B cell (primary cell): Measurements from ENCODE around the gene TMEM176A. TPM values are rescaled to one million over a fixed set of nuclear protein-coding genes. Genes with fewer than 3 reads are reported as not detected.

ENCODE experiments used
- ATAC-seq: fragments of 200-7000 bp; cut with Tn5 transposase; one replicate; pipeline ENCODE4 v1.10.0; 2021; ENCODE audit warnings: low read depth, mild to moderate bottlenecking, moderate number of reproducible peaks, moderate library complexity
- CTCF ChIA-PET: fragments of 350-600 bp; sonication (Branson Sonifier 250); formaldehyde crosslinking; loops from one replicate; lab custom pipeline; 2021; ENCODE audit warnings: antibody characterized with exemption, inconsistent platforms; lab: Charles Lee
- POLR2A ChIA-PET: fragments of 350-600 bp; sonication (Branson Sonifier 250); formaldehyde crosslinking; loops from one replicate; lab custom pipeline; 2021; ENCODE audit warnings: antibody characterized with exemption; lab: Charles Lee
- DNase-seq: peaks from one replicate; pipeline ENCODE4 v3.0.0; 2013
- H2AFZ ChIP-seq: 2 replicates; pipeline ENCODE4 v1.6.1; 2012; ENCODE audit warnings: mild to moderate bottlenecking, low read depth, low read length; ENCODE audit not compliant: insufficient read depth, poor library complexity, severe bottlenecking
- H3K27ac ChIP-seq, 2 donors: 1 replicate in 1 of 2; 2 replicates in 1 of 2; pipeline ENCODE4 v1.5.1; 2012 to 2013; ENCODE audit warnings: low read length in 2 of 2, mild to moderate bottlenecking in 2 of 2, moderate library complexity in 1 of 2
- H3K27me3 ChIP-seq, 4 experiments: fragments of 200-600 bp in 1 of 4; sonication (generic) in 1 of 4; replicated peaks in 1 of 4; 1 replicate in 2 of 4; 2 replicates in 2 of 4; pipeline versions ENCODE4 v1.6.1 to v1.7.0; 2013 to 2016; ENCODE audit warnings: low read length in 3 of 4, mild to moderate bottlenecking in 2 of 4, mixed read lengths in 1 of 4, moderate library complexity in 1 of 4; ENCODE audit not compliant: insufficient read depth in 4 of 4, control insufficient read depth in 3 of 4; ENCODE audit errors: control extremely low read depth in 1 of 4
- H3K36me3 ChIP-seq, 2 experiments: replicated peaks in 1 of 2; 1 replicate in 1 of 2; 2 replicates in 1 of 2; pipeline versions ENCODE4 v1.6.1 to v1.7.1; 2013; ENCODE audit warnings: low read length in 1 of 2; ENCODE audit not compliant: insufficient read depth in 2 of 2, control insufficient read depth in 1 of 2; ENCODE audit errors: control extremely low read depth in 1 of 2, extremely low read depth in 1 of 2
- H3K4me1 ChIP-seq, 2 donors: fragments of 200-600 bp in 1 of 2; sonication (generic) in 1 of 2; 1 replicate in 1 of 2; 2 replicates in 1 of 2; pipeline versions ENCODE4 v1.5.1 to v1.6.1; 2013 to 2017; ENCODE audit warnings: low read length in 2 of 2; ENCODE audit not compliant: control insufficient read depth in 2 of 2, insufficient read depth in 2 of 2
- H3K4me2 ChIP-seq: replicated peaks from 2 replicates; pipeline ENCODE3; 2012; ENCODE audit warnings: mild to moderate bottlenecking, low read depth, low read length; ENCODE audit not compliant: poor library complexity, severe bottlenecking
- H3K4me3 ChIP-seq, 5 experiments: fragments of 200-600 bp in 1 of 5; sonication (generic) in 1 of 5; 1 replicate in 3 of 5; 2 replicates in 2 of 5; pipeline versions ENCODE4 v1.5.1 to v1.7.0; 2011 to 2016; ENCODE audit warnings: low read length in 4 of 5, mild to moderate bottlenecking in 4 of 5, low read depth in 2 of 5, control low read depth in 1 of 5, moderate library complexity in 1 of 5; ENCODE audit not compliant: insufficient read depth in 1 of 5; ENCODE audit errors: control extremely low read depth in 1 of 5, extremely low read depth in 1 of 5
- H3K79me2 ChIP-seq: fragments of 200-600 bp; sonication (generic); one replicate; pipeline ENCODE4 v1.6.0; 2016; ENCODE audit warnings: low read length; ENCODE audit not compliant: control insufficient read depth, insufficient read depth
- H3K9ac ChIP-seq: fragments of 200-600 bp; sonication (generic); 2 replicates; pipeline ENCODE4 v1.6.1; 2017; ENCODE audit warnings: mild to moderate bottlenecking, low read length, moderate library complexity
- H3K9me3 ChIP-seq, 3 donors: one replicate each; pipeline versions ENCODE4 v1.6.1 to v1.7.1; 2013; ENCODE audit warnings: low read length in 2 of 3; ENCODE audit not compliant: control insufficient read depth in 2 of 3, insufficient read depth in 1 of 3; ENCODE audit errors: control extremely low read depth in 1 of 3
- H4K20me1 ChIP-seq: 2 replicates; pipeline ENCODE4 v1.6.0; 2012; ENCODE audit warnings: mild to moderate bottlenecking, low read length; ENCODE audit not compliant: insufficient read depth, control insufficient read depth, poor library complexity, severe bottlenecking
- H3K27ac Mint-ChIP-seq: one replicate; pipeline ENCODE4 v1.8.0; 2021; ENCODE audit warnings: mixed read lengths
- H3K27me3 Mint-ChIP-seq: one replicate; pipeline ENCODE4 v1.8.0; 2021; ENCODE audit warnings: mixed read lengths
- H3K4me1 Mint-ChIP-seq: one replicate; pipeline ENCODE4 v1.8.0; 2021; ENCODE audit warnings: mixed read lengths
- H3K4me3 Mint-ChIP-seq: one replicate; pipeline ENCODE4 v1.8.0; 2021; ENCODE audit warnings: mixed read lengths
- H3K9me3 Mint-ChIP-seq: one replicate; pipeline ENCODE4 v1.8.0; 2022; ENCODE audit warnings: mixed read lengths; ENCODE audit not compliant: insufficient read depth
- CTCF ChIP-seq: fragments of 200-600 bp; IDR thresholded peaks from one replicate; pipeline ENCODE4 v1.8.0; 2022; ENCODE audit warnings: antibody characterized with exemption, mild to moderate bottlenecking
- EZH2 ChIP-seq: IDR thresholded peaks from 2 replicates; pipeline ENCODE4 v1.6.1; 2012; ENCODE audit warnings: borderline replicate concordance, low read depth, mild to moderate bottlenecking, moderate library complexity, low read length; ENCODE audit not compliant: insufficient read depth, poor library complexity, severe bottlenecking
- WGBS: methylation state at CpG from one replicate; pipeline ENCODE4 v1.1.5; 2013; ENCODE audit warnings: missing lambda C conversion rate; ENCODE audit not compliant: insufficient coverage; 5-methylcytosine and 5-hydroxymethylcytosine counted together
- intact Hi-C: fragments of 100-400 bp; cut with micrococcal nuclease; formaldehyde crosslinking; loops from one replicate; pipeline ENCODE4 v1.10.0; 2022
- polyA plus RNA-seq: library from polyadenylated mRNA; depleted of rRNA; stranded (reverse); fragments of >200 nt; gene quantifications from 2 replicates; pipeline ENCODE4 v1.2.3, GENCODE V29; 2012
- total RNA-seq, 2 donors: library from RNA; stranded (reverse); fragments of 120-200 nt in 1 of 2; gene quantifications; 1 replicate in 1 of 2; 2 replicates in 1 of 2; pipeline versions ENCODE4 v1.2.3 to v1.2.4, GENCODE V29; 2013 to 2022

Gene TMEM176A
- total and polyA plus RNA-seq, 2 donors (not counting 1 experiment from before 2014, with no cell fraction given) = 1.1 TPM; not detected in 1

DNA sequence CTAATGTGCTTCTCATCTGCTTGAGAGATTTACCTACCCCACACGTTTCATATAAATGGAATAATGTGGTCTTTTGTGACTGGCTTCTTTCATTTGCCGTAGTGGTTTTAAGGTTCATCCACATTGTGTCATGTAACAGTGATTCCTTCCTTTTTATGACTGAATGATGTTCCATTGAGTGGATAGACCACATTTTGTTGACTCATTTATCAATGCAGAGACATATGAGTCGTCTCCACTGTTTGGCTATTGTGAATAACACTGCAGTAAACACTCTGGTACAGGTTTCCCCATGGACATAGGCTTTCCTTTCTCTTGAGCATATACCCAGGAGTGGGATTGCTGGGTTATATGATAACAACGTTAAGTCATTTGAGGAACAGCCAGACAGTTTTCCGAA is 49.7 kb downstream of the TMEM176A start:
- no peaks in the 10 kb centered on the region for H3K9me3 Mint-ChIP-seq
- TF ChIP-seq CTCF (no peak), EZH2 (no peak)
- Histone ChIP-seq H3K4me3 (no peak overlapping the region), H3K9ac (no peak overlapping the region), H3K4me2 (no peak overlapping the region), H3K27me3 (peaks cover 0 to 9% (median 1%) of the 10 kb centered on the region in 4 experiments), H3K27ac (no peak overlapping the region), H2AFZ (no peak overlapping the region), H3K79me2 (no peaks in the 10 kb centered on the region), H3K4me1 (no peaks in the 10 kb centered on the region), H3K9me3 (no peaks in the 10 kb centered on the region), H3K36me3 (no peaks in the 10 kb centered on the region), H4K20me1 (no peaks in the 10 kb centered on the region)
- intact Hi-C loops = no loop called here
- DNase-seq (no peak), ATAC-seq (no peak)
- H3K27me3 Mint-ChIP-seq = peaks cover 33% of the 10 kb centered on the region
- POLR2A ChIA-PET = no interaction called here
- CTCF ChIA-PET = no interaction called here
- WGBS = no CpG with 5 or more reads among the region's 5 CpGs
- H3K4me3 Mint-ChIP-seq = no peak overlapping the region
- no peak overlapping the region for H3K27ac Mint-ChIP-seq
- no peaks in the 10 kb centered on the region for H3K4me1 Mint-ChIP-seq

GRCh38 chr7:150851492-150852370 is 51.2 kb downstream of the TMEM176A start:
- no peak for ATAC-seq
- ChIA-PET CTCF (no interaction called here), POLR2A (no interaction called here)
- no peaks in the 10 kb centered on the region for H3K79me2 ChIP-seq
- no peaks in the 10 kb centered on the region for H3K36me3 ChIP-seq
- DNase-seq = no peak
- H3K27me3 ChIP-seq = peaks cover 0 to 9% (median 1%) of the 10 kb centered on the region in 4 experiments
- intact Hi-C loops = no loop called here
- no peak overlapping the region for H3K9ac ChIP-seq
- no peak overlapping the region for H2AFZ ChIP-seq
- no peak overlapping the region for H3K27ac ChIP-seq
- 79% methylated on average over 17 of the region's 19 CpGs for WGBS
- no peak overlapping the region for H3K4me3 Mint-ChIP-seq
- no peaks in the 10 kb centered on the region for H3K9me3 ChIP-seq
- no peak overlapping the region for H3K4me2 ChIP-seq
- peaks cover 33% of the 10 kb centered on the region for H3K27me3 Mint-ChIP-seq
- H3K4me3 ChIP-seq = no peak overlapping the region
- H3K9me3 Mint-ChIP-seq = no peaks in the 10 kb centered on the region
- TF ChIP-seq EZH2 = no peak
- no peak for TF ChIP-seq CTCF
- no peaks in the 10 kb centered on the region for H3K4me1 ChIP-seq
- H4K20me1 ChIP-seq = no peaks in the 10 kb centered on the region
- H3K4me1 Mint-ChIP-seq = no peaks in the 10 kb centered on the region
- no peak overlapping the region for H3K27ac Mint-ChIP-seq
